ENCODE measurements around the gene SPACA5. TPM values are rescaled to one million over a fixed set of nuclear protein-coding genes. Genes with fewer than 3 reads are reported as not detected.

Gene SPACA5
- total RNA-seq, 3 donors from 2014 or later (not counting 1 experiment from before 2014, with no cell fraction given), result not detected

DNA sequence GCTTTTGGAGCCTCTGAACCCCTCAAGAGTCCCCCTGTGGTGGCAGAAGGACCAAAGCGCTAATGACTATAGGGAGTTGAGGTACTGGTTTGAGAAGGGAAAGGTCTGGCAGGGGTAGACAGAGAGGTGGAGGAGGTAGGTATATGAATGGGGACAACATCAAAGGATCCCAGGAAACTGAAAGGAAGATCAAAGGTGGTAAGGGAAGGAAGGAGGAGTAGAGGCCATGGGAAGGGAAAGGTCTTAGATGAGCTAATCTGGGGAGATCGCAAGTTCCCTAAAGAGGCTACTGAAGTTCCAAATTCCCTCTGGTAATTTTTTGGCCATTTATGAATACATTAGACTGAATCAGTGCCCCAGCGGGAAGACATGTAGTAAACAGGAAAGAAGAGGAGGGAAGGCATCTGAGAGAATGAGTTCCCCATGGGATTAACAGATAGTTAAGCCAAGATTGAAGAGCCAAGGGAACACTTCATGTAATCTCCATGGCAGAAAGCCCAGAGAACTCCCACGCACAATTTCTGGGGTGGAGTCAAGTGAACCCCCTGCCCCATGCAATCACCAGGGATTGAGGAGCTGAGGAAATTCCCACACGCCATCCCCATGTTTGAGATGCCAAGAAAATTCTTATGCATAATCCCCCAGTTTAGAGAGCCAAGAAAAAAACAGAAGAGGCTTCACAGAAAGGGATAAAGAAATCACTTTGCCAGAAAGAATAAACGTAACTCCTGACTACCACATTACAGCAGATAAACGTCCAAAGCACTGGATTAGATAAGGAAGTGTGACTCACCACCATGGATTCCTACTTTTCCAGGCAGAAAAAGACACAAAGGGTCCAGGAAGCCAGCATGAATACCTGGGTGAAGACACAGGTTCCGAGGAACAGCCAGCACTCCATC, 38.9 kb downstream of the SPACA5 start:
- H3K9me3 Mint-ChIP-seq, result no peaks in the 10 kb centered on the region
- Histone ChIP-seq H3K4me1 (ENCODE audit: control insufficient read depth, insufficient read depth, low read length) (no peaks in the 10 kb centered on the region), H3K9me3 (ENCODE audit: control insufficient read depth, insufficient read depth, low read length) (no peaks in the 10 kb centered on the region), H3K27me3 (ENCODE audit: control insufficient read depth, insufficient read depth, low read length) (no peaks in the 10 kb centered on the region), H3K27ac (ENCODE audit: low read length) (no peak overlapping the region), H3K36me3 (ENCODE audit: control insufficient read depth, insufficient read depth, low read length) (no peaks in the 10 kb centered on the region), H3K4me3 (ENCODE audit: low read length) (no peak overlapping the region)
- H3K27ac Mint-ChIP-seq, result no peak overlapping the region
- no peaks in the 10 kb centered on the region for H3K4me1 Mint-ChIP-seq
- intact Hi-C loops (cut with micrococcal nuclease), result no loop called here
- H3K27me3 Mint-ChIP-seq (ENCODE audit: low read depth in 2 of 2), result no peaks in the 10 kb centered on the region
- no peak for ATAC-seq
- no peaks in the 10 kb centered on the region for H3K36me3 Mint-ChIP-seq
- WGBS (ENCODE audit: insufficient coverage), result 90% methylated on average over 5 of the region's 8 CpGs
- no peak overlapping the region for H3K4me3 Mint-ChIP-seq
- TF ChIP-seq, protein P1, sequence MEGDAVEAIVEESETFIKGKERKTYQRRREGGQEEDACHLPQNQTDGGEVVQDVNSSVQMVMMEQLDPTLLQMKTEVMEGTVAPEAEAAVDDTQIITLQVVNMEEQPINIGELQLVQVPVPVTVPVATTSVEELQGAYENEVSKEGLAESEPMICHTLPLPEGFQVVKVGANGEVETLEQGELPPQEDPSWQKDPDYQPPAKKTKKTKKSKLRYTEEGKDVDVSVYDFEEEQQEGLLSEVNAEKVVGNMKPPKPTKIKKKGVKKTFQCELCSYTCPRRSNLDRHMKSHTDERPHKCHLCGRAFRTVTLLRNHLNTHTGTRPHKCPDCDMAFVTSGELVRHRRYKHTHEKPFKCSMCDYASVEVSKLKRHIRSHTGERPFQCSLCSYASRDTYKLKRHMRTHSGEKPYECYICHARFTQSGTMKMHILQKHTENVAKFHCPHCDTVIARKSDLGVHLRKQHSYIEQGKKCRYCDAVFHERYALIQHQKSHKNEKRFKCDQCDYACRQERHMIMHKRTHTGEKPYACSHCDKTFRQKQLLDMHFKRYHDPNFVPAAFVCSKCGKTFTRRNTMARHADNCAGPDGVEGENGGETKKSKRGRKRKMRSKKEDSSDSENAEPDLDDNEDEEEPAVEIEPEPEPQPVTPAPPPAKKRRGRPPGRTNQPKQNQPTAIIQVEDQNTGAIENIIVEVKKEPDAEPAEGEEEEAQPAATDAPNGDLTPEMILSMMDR (IDR thresholded peaks at IDR 0.05), result no peak
- DNase-seq, result no peak

- Mint-ChIP-seq H3K27me3 (ENCODE audit: low read depth in 2 of 2) (no peaks in the 10 kb centered on the region), H3K27ac (no peak overlapping the region), H3K4me1 (no peaks in the 10 kb centered on the region), H3K9me3 (no peaks in the 10 kb centered on the region), H3K4me3 (no peak overlapping the region), H3K36me3 (no peaks in the 10 kb centered on the region)
- TF ChIP-seq, protein P1 (IDR thresholded peaks at IDR 0.05), result no peak
- Histone ChIP-seq H3K27ac (ENCODE audit: low read length) (no peak overlapping the region), H3K27me3 (ENCODE audit: control insufficient read depth, insufficient read depth, low read length) (no peaks in the 10 kb centered on the region), H3K9me3 (ENCODE audit: control insufficient read depth, insufficient read depth, low read length) (no peaks in the 10 kb centered on the region), H3K36me3 (ENCODE audit: control insufficient read depth, insufficient read depth, low read length) (no peaks in the 10 kb centered on the region), H3K4me1 (ENCODE audit: control insufficient read depth, insufficient read depth, low read length) (no peaks in the 10 kb centered on the region), H3K4me3 (ENCODE audit: low read length) (no peak overlapping the region)
- intact Hi-C loops (cut with micrococcal nuclease), result no loop called here
- no peak for ATAC-seq
- WGBS (ENCODE audit: insufficient coverage), result 93% methylated on average over 2 of the region's 5 CpGs
- DNase-seq, result no peak
Measured at GRCh38 chrX:48046846-48047245, 40.1 kb downstream of the SPACA5 start.

GRCh38 chrX:48058621-48059295, 52.0 kb downstream of the SPACA5 start:
- Mint-ChIP-seq H3K4me1 (no peaks in the 10 kb centered on the region), H3K27me3 (ENCODE audit: low read depth in 2 of 2) (no peaks in the 10 kb centered on the region), H3K9me3 (peaks cover 0 to 6% of the 10 kb centered on the region in 2 donors), H3K27ac (no peak overlapping the region), H3K4me3 (no peak overlapping the region), H3K36me3 (peaks cover 32% of the 10 kb centered on the region)
- Histone ChIP-seq H3K9me3 (ENCODE audit: control insufficient read depth, insufficient read depth, low read length) (peaks cover 13% of the 10 kb centered on the region), H3K4me1 (ENCODE audit: control insufficient read depth, insufficient read depth, low read length) (peaks cover 5% of the 10 kb centered on the region), H3K36me3 (ENCODE audit: control insufficient read depth, insufficient read depth, low read length) (peaks cover 14% of the 10 kb centered on the region), H3K27me3 (ENCODE audit: control insufficient read depth, insufficient read depth, low read length) (no peaks in the 10 kb centered on the region), H3K27ac (ENCODE audit: low read length) (no peak overlapping the region), H3K4me3 (ENCODE audit: low read length) (no peak overlapping the region)
- DNase-seq (no peak), ATAC-seq (no peak)
- intact Hi-C loops (cut with micrococcal nuclease), result no loop called here
- no CpG with 5 or more reads among the region's 2 CpGs for WGBS (ENCODE audit: insufficient coverage)
- TF ChIP-seq, protein P1 (IDR thresholded peaks at IDR 0.05), result no peak
